Muscle layer of colon (tissue), 2 donors: ENCODE data around the gene SLC7A6.
"Not testable (repeated sequence)": the region's sequence is repeated elsewhere in the genome, so short reads cannot be mapped to it uniquely, and the experiment has no call there.

Experiments
- H3K27ac ChIP-seq: one replicate; pipeline ENCODE4 v1.7.0; 2013; ENCODE audit warnings: low read depth, mild to moderate bottlenecking, low read length, moderate library complexity
- H3K27me3 ChIP-seq, 2 donors: one replicate each; pipeline ENCODE4 v1.7.0; 2013; ENCODE audit warnings: low read length in 2 of 2, mild to moderate bottlenecking in 2 of 2; ENCODE audit not compliant: insufficient read depth in 2 of 2, control insufficient read depth in 1 of 2
- H3K36me3 ChIP-seq: one replicate; pipeline ENCODE4 v1.7.0; 2013; ENCODE audit warnings: mild to moderate bottlenecking, low read length; ENCODE audit not compliant: insufficient read depth
- H3K4me1 ChIP-seq: one replicate; pipeline ENCODE4 v1.7.0; 2013; ENCODE audit warnings: mild to moderate bottlenecking, low read length; ENCODE audit not compliant: insufficient read depth
- H3K4me3 ChIP-seq, 2 donors: one replicate each; pipeline ENCODE4 v1.7.0; 2013; ENCODE audit warnings: low read length in 2 of 2, low read depth in 1 of 2, mild to moderate bottlenecking in 1 of 2, moderate library complexity in 1 of 2
- H3K9ac ChIP-seq: one replicate; pipeline ENCODE4 v1.7.0; 2013; ENCODE audit warnings: low read length
- H3K9me3 ChIP-seq: one replicate; pipeline ENCODE4 v1.7.0; 2013; ENCODE audit warnings: mild to moderate bottlenecking, low read length
- donor health status: abdominal sarcoma.
- donor health status: Adenocarcinoma of cecum.

SLC7A6 gene

DNA sequence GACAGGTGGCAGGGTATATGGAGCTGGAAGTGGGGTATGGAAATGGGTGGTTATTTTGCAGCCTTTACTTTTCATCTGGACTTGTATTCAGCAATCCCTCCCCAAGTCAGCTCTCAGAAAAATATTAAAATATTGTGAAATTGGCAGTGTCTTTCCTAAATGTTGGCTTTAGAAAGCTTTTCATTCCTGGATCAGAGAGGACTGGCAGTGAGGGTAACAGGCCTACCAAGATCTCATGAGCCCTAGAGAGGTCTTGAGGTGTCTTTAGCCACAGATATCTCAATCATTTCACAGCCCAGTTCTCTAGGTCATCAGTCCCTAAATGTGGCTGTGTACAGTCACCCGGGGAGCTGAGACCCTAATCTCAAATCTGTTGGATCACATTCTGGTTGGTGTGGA lies 23.9 kb downstream of the SLC7A6 start:
- Histone ChIP-seq H3K4me1 (peaks cover 21% of the 10 kb centered on the region), H3K27ac (no peak overlapping the region), H3K27me3 (no peaks in the 10 kb centered on the region), H3K4me3 (no peak overlapping the region), H3K9me3 (no peaks in the 10 kb centered on the region), H3K9ac (no peak overlapping the region), H3K36me3 (peaks cover 23% of the 10 kb centered on the region)

DNA sequence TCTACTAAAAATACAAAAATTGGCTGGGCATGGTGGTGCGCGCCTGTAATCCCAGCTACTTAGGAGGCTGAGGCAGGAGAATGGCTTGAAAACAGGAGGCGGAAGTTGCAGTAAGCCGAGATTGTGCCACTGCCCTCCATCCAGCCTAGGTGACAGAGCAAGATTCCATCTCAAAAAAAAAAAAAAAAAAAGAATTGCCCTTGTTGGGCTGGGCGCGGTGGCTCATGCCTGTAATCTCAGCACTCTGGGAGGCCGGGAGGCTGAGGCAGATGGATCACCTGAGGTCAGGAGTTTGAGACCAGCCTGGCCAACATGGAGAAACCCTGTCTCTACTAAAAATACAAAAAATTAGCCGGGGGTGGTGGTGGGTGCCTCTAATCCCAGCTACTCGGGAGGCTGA lies 24.5 kb downstream of the SLC7A6 start:
- not testable (repeated sequence) for H3K4me3 ChIP-seq, H3K27me3 ChIP-seq, H3K27ac ChIP-seq, H3K9me3 ChIP-seq, H3K9ac ChIP-seq
- Histone ChIP-seq H3K36me3 (peaks cover 27% of the 10 kb centered on the region), H3K4me1 (peaks cover 21% of the 10 kb centered on the region)

DNA sequence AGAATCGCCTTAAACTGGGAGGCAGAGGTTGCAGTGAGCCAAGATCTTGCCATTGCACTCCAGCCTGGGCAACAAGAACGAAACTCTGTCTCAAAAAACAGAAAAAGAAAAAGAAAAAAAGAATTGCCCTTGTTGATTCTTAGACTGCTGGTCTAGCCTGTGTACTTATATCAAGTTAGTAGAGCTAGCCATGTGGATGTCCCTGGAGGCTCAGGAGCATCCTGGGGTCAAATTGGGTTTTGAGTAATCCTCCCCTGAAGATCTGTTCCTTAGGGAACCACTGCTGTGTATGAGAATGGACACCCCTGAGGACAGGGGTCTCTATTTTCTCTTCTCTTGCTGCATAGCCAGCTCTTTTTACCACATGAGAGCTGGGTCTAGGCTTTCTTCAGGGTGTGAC lies 24.9 kb downstream of the SLC7A6 start:
- no peaks in the 10 kb centered on the region for H3K27me3 ChIP-seq
- H3K36me3 ChIP-seq, result peaks cover 32% of the 10 kb centered on the region
- no peak overlapping the region for H3K9ac ChIP-seq
- no peak overlapping the region for H3K4me3 ChIP-seq
- H3K27ac ChIP-seq, result no peak overlapping the region
- H3K4me1 ChIP-seq, result peaks cover 21% of the 10 kb centered on the region
- H3K9me3 ChIP-seq, result no peaks in the 10 kb centered on the region

DNA sequence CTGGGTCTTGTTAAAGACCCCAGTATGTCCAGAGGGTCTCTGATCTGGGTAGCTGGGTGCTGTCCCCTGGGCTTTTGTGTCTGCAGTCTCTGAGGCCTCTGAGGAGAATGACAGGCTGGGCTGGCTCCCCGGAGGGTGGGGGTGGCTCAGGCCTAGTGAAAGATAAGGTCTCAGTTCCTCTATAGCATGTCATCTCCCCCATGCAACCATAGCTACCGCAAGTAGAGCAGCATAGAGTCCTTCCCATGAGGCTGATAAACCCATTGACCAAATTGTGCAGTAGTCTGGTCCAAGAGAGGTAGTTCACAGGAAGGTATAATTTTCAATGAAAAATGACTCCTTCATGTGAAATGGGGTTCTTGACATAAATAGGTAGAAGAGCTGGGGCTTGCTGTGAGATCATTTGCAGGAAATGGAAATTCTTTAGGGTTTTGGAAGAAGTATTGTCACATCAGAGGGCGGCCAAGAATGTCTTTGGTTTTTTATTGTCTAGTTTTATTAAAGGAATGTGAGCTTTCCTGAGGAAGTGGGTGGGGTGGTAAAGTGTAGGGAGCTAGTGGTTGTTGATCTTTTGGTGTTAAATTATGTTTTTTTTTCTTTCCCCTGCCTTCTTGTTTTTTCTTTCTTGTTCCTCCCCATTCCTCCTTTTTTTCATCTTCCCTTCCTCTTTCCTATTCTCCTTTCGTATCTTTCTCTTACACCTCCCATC lies 25.4 kb downstream of the SLC7A6 start:
- H3K9ac ChIP-seq, result no peak overlapping the region
- peaks cover 37% of the 10 kb centered on the region for H3K36me3 ChIP-seq
- no peaks in the 10 kb centered on the region for H3K9me3 ChIP-seq
- H3K27ac ChIP-seq, result no peak overlapping the region
- peaks cover 21% of the 10 kb centered on the region for H3K4me1 ChIP-seq
- H3K27me3 ChIP-seq, result no peaks in the 10 kb centered on the region
- H3K4me3 ChIP-seq, result no peak overlapping the region

DNA sequence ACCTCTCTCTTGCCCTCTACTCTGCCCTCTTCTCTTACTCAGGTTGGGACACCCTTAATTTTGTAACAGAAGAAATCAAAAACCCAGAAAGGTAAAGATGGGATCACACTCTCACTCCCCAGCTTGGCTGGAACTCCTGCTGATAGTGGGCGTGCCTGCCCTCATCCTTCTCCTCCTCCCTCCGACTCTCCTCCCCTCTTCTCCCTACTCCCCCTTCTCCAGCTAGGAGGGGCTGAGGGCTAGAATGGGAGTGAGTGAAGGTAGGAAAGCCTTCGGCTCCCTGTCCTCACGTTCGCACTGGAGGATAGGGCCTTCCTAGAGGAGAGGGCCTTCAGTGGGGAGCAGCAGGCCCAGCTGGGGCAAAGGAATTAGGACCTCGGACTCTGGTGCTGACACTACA lies 26.1 kb downstream of the SLC7A6 start:
- Histone ChIP-seq H3K9me3 (no peaks in the 10 kb centered on the region), H3K27ac (no peak overlapping the region), H3K9ac (no peak overlapping the region), H3K36me3 (peaks cover 43% of the 10 kb centered on the region), H3K4me3 (no peak overlapping the region), H3K4me1 (peaks cover 21% of the 10 kb centered on the region), H3K27me3 (no peaks in the 10 kb centered on the region)

DNA sequence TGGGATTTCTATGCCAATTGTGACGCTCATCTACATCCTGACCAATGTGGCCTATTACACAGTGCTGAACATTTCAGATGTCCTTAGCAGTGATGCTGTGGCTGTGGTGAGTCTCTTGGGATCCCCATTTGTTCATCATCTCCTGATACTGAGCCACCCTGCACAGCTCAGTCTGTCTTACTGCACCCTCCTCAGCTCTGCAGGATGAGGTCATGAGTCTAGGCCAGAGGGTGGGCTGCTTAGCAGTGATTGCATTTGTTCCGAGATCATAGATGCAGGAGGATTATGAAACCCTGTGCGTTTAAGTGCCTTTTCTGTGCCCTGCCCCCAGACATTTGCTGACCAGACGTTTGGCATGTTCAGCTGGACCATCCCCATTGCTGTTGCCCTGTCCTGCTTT lies 26.9 kb downstream of the SLC7A6 start:
- H3K27me3 ChIP-seq, result no peaks in the 10 kb centered on the region
- H3K9ac ChIP-seq, result no peak overlapping the region
- peaks cover 49% of the 10 kb centered on the region for H3K36me3 ChIP-seq
- no peaks in the 10 kb centered on the region for H3K9me3 ChIP-seq
- peaks cover 21% of the 10 kb centered on the region for H3K4me1 ChIP-seq
- no peak overlapping the region for H3K27ac ChIP-seq
- no peak overlapping the region for H3K4me3 ChIP-seq

DNA sequence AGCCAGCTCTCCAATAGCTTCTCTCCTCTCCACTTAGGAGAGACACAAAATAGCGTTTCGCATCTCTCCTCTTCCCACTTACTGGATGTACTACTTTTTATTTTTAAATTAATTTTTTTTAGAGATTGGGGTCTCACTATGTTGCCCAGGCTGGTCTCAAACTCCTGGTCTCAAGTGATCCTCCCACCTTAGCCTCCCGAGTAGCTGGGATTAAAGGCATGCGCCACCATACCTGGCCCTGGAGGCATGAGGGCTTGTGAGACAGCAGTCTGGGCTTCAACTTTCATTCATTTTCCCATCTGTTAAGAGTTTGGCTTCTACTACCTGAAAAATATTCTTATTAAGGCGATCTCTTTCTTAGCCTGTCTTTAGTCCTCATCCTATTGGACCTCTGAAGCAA lies 28.1 kb downstream of the SLC7A6 start:
- H3K4me1 ChIP-seq, result peaks cover 17% of the 10 kb centered on the region
- H3K9me3 ChIP-seq, result no peaks in the 10 kb centered on the region
- no peak overlapping the region for H3K4me3 ChIP-seq
- H3K36me3 ChIP-seq, result peaks cover 52% of the 10 kb centered on the region
- no peak overlapping the region for H3K9ac ChIP-seq
- no peaks in the 10 kb centered on the region for H3K27me3 ChIP-seq
- H3K27ac ChIP-seq, result no peak overlapping the region

DNA sequence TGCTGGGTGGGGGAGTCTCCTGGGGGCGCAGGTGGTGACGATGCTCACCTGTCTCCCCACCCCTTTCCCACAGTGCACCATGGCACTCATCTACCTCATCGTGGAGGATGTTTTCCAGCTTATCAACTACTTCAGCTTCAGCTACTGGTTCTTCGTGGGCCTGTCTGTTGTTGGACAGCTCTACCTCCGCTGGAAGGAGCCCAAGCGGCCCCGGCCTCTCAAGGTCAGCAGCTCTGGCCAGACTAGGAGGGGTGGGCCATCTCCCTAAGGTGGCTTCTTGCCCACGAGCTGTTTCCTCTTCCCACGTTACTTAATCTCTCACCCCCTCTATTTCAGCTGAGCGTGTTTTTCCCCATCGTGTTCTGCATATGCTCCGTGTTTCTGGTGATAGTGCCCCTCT lies 32.0 kb downstream of the SLC7A6 start:
- Histone ChIP-seq H3K36me3 (peaks cover 52% of the 10 kb centered on the region), H3K4me1 (peaks cover 12% of the 10 kb centered on the region), H3K27ac (no peak overlapping the region)

DNA sequence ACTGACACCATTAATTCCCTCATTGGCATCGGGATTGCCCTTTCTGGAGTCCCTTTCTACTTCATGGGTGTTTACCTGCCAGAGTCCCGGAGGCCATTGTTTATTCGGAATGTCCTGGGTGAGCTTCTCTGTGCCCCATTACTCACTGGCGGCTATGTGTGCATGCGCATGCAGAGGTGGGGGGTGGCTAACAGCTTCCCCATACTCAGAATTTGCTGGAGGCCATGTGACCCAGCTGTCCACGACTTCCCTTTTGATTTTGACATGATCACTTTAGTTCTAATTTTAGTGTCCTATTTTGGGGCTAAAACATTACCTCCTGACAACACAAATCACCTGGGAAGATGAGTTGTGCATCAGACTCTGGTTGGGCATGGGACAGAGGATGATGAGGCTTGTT lies 32.4 kb downstream of the SLC7A6 start:
- peaks cover 12% of the 10 kb centered on the region for H3K4me1 ChIP-seq
- H3K9ac ChIP-seq, result no peak overlapping the region
- no peaks in the 10 kb centered on the region for H3K9me3 ChIP-seq
- no peak overlapping the region for H3K4me3 ChIP-seq
- H3K36me3 ChIP-seq, result peaks cover 56% of the 10 kb centered on the region
- H3K27me3 ChIP-seq, result no peaks in the 10 kb centered on the region
- H3K27ac ChIP-seq, result no peak overlapping the region

More for the DNA sequence above, 32.0 kb downstream of the SLC7A6 start:
- Histone ChIP-seq H3K9ac (no peak overlapping the region), H3K9me3 (no peaks in the 10 kb centered on the region), H3K4me3 (no peak overlapping the region), H3K27me3 (no peaks in the 10 kb centered on the region)

DNA sequence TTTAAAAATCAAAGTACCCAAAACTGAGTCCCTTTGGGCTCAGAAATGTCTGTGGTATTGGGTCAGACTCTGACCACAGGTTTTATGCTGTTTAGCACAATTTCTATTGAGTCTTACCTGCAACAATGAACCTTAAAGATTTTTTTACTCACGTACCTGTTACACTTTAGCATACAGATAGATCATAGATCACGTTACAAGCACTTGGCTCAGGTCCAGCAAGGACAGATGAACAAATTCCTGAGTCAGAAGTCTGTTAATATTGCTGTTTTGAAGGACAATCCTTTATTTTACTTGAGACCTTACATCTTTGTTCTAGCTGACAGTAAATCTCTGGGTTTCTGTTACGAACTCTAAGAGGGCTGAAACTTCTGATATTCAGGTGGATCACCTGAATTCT lies 33.6 kb downstream of the SLC7A6 start:
- H3K9me3 ChIP-seq, result no peaks in the 10 kb centered on the region
- H3K9ac ChIP-seq, result no peak overlapping the region
- peaks cover 12% of the 10 kb centered on the region for H3K4me1 ChIP-seq
- H3K27ac ChIP-seq, result no peak overlapping the region
- H3K4me3 ChIP-seq, result no peak overlapping the region
- peaks cover 66% of the 10 kb centered on the region for H3K36me3 ChIP-seq
- no peaks in the 10 kb centered on the region for H3K27me3 ChIP-seq

DNA sequence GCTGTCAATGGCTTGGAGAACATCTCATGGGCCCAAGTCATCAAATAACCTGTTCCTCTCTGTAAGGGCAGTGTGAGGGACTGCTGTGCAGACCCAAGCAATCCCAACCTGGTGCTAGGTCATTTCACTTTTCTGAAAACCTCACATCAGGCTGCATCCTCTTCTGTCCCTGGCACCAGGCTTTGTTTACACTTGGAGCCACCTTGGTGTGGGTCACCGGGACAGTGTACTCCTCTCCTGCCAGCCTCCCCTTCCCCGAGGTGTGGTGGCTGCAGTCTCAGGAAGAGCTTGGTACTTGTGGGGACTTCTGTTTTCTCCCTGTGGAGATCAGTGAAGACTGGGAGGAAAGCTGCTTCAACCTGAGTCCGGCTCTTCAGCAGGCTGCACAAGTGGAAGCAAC lies 34.0 kb downstream of the SLC7A6 start:
- peaks cover 67% of the 10 kb centered on the region for H3K36me3 ChIP-seq
- peak overlapping the region; percentile 68 for H3K27ac ChIP-seq
- no peak overlapping the region for H3K4me3 ChIP-seq
- no peaks in the 10 kb centered on the region for H3K27me3 ChIP-seq
- H3K9me3 ChIP-seq, result no peaks in the 10 kb centered on the region
- H3K9ac ChIP-seq, result no peak overlapping the region
- H3K4me1 ChIP-seq, result peaks cover 12% of the 10 kb centered on the region

DNA sequence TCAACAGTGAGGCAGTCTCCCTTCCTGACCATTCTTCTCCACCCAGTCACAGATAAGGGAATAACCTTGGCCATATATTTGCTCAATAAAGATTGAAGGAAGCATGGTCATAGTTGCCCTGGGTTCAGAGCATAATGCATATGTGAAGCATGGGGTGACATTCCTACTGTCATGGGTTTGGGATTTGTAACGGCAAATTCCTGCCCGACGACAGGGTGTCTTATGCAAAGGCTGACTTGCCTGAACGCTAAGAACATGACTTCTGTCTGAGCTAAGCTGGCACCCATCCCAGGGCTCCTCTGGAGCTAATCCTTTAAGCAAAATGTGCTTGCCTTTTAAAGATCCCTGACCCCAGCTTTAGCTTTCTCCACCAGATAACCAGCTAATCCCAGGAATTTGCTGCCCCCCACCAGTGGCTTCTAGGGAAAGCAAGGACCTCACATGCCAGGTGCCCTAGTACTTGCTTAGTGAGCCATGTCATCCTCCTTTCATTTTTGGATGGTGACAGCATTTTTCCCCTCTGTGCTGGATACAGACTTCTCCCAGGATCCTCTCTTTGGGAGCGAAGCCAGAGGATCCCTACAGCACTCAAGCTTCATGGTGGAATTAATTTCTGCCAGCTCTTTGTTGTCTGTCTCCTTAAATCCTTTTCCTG lies 34.7 kb downstream of the SLC7A6 start:
- Histone ChIP-seq H3K9me3 (no peaks in the 10 kb centered on the region), H3K36me3 (peaks cover 66% of the 10 kb centered on the region), H3K4me3 (no peak overlapping the region), H3K27ac (peak overlapping the region; percentile 68), H3K4me1 (peaks cover 12% of the 10 kb centered on the region), H3K27me3 (no peaks in the 10 kb centered on the region), H3K9ac (no peak overlapping the region)
